ENCODE measurements around the gene OBI1.
A peak's percentile ranks its signal among the peaks of the same experiment; 100 is the strongest.

The OBI1 gene

DNA sequence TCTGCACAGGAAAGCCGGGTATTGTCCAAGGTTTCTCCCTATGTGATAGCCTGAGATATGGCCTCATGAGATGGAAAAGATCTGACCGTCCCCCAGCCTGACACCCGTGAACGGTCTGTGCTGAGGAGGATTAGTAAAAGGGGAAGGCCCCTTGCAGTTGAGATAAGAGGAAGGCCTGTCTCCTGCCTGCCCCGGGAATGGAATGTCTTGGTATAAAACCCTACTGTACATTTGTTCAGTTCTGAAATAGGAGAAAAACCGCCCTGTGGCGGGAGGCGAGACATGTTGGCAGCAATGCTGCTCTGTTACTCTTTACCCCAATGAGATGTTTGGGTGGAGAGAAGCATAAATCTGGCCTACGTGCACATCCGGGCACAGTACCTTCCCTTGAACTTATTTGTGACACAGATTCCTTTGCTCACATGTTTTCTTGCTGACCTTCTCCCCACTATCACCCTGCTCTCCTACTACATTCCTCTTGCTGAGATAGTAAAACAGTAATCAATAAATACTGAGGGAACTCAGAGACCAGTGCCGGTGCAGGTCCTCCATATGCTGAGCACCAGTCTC lies 11.8 kb downstream of the OBI1 start:
- peak; percentile 19 for DNase-seq (ENCODE audit: low spot score)

DNA sequence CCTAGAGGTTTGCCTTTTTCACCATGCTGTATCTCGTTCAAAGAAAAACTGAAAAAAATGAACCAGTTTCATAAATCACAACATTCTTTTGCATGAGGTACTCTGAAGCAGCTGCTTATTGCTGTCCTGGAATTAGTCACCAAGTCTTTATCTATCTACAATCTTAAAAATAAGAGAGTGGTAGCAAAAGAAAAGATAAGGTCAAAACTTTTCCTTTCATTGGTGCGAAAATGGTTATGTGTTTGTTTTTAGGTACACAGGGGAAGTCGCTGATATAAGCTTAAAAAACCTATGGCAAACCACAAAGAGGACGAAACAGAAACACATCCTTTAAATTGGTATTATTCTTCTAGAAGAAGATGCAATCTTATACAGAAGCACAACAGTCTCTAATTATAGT lies 20.7 kb downstream of the OBI1 start:
- DNase-seq (ENCODE audit: low spot score) = no peak

- no peak for DNase-seq (ENCODE audit: low spot score)
Measured at GRCh38 chr13:78636495-78636894, 22.5 kb downstream of the OBI1 start.

DNA sequence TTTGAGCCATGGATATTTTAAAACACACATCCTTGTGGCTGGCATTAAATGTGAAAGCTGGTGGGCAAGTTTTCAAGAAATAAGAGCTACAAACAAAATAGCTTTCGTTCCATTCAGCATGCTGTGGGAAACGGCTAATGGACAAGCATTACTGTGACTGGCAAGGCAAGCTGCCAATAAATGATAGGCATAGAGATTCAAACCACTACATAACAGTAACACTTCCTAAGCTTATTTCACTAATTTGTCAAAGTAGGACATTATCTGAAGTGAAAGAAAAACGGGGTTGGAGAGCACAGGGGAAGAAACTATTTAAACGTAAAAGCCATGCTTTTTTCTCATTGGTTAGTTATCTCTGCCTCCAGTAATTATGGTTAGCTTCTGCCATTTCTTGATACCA lies 26.0 kb downstream of the OBI1 start:
- no peak for DNase-seq (ENCODE audit: low spot score)

DNA sequence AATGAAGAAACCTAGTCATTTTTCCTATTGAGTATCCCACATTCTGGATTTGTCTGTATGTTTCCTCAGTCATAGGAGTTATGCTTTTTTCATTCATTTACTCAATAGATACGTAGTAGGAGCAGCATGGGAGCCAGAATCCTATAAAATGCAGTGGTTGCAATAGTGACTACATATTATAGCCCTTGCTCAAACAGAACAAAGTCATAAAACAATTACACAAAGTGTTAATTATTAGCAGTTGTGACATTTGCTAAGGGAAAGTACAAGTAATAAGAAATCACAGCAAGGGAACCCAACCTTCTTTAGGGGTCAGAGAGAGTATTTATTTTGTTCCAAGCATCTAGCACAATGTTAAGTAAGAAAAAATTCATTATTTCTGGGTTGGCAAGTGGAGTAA lies 27.9 kb downstream of the OBI1 start:
- DNase-seq (ENCODE audit: low spot score) = no peak

DNA sequence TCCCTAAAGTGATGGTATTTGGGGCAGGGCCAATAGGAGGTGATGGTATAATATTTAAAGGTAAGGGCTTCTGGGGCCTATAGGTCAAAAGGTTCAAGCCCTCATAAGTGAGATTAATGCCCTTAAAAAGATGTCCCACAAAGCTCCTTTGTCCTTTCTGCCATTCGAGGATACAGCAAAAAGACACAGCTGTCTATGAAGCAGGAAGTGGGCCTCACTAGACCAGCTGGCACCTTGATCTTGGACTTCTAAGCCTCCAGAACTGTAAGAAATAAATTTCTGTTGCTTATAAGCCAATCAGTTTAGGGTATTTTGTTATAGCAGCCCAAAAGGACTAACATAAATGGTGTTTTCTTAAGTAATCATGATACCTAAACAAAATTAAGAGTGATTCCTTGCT lies 28.4 kb downstream of the OBI1 start:
- DNase-seq (ENCODE audit: low spot score) = no peak

DNA sequence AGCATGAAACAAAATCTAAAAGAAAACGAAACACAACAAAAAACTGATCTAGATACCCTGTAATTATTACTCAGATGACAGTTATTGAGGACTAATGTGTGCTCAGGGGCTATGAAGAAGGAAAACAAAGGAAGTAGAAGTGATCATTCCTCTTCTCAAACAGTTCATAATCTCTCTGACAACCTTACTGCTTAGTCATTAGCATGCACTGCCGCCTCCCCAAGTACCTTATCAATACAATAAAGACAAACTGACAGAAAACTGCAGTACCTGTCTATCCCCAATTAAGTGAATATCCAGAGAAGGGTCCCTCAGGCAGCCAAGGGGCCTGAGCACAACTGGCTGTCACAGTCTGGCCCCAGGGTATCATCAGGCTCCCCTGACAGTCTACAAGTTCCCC lies 33.6 kb downstream of the OBI1 start:
- no peak for DNase-seq (ENCODE audit: low spot score)

GRCh38 chr13:78623132-78623531 lies 35.8 kb downstream of the OBI1 start:
- DNase-seq (ENCODE audit: low spot score) = no peak

GRCh38 chr13:78620936-78621470 lies 38.0 kb downstream of the OBI1 start:
- peak; percentile 51 for DNase-seq (ENCODE audit: low spot score)

GRCh38 chr13:78618411-78618810 lies 40.5 kb downstream of the OBI1 start:
- DNase-seq (ENCODE audit: low spot score) = no peak

DNA sequence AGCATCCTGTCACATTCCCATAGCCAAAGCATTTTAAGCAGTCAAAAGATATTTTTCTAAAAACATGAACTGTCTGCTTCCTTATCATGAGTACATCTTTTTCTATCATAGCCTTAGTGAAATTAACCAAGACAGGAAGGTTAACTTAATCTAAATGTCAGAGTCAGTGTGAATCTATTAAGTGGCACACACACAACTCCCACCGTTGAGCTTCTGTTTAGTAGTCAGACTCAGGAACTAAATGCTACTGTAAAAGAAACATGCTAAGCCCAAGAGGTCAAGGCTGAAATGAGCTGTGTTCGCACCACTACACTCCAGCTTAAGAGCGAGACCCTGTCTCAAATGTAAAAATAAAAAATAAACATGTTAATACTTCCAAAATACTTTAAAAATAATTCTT lies 47.9 kb downstream of the OBI1 start:
- DNase-seq (ENCODE audit: low spot score) = no peak

DNA sequence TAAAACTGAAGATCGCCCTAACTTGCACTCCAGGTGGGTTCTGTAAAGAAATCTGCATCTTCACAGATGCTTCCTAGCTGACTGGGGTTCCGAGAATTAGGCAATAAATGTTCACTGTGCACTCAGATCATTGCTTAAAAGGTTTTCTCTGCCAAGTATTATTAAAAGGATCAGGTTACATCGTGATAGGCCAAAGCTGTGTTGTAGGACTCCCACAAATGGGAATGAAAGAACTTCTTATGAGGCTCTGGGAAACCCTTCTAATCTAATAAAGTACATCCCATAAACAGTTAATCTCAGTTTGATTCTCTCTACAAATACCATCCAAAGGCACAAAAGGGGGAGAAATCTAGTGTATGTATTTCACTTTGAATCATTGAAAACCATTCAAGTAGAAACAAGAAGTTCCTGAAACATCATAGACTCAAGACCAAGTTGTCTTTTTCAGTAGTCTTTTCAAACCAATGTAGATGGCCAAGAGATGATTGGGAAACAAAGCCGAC lies 48.5 kb downstream of the OBI1 start:
- DNase-seq (ENCODE audit: low spot score) = no peak

DNA sequence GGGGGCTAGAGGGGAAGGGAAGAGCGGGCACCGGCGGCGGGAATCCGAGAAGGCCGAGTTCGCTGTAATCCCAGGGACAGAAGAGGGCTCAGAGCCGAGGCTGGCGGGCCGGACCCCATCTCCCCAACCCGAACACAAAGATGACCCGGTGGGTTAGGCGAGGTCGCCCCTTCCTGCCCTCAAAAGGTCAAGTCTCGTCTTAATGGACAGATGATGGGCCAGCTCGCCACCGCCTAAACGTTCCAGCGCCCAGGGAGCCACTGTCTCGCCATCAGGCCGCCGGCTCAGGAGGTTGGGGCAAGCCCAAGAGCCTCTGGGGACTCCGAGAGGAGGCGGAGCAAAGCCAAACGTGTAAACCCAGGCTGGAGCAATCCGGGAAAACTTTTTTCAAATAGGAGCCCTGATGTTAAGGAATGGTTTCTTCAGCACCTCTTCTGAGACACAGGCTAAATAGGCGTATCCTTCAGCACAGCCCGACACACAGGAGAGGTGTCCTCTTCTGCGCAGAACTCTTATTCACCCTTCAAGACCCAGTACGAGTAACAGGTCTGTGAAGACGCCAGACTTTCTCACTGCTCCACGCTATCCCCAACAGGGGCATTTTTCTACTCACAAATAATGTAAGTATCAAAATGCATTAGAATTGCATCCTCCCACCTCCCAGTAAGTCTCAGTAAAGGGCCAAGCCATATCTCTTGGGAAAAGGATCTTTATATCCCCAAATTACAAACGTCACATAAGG lies 49.3 kb downstream of the OBI1 start:
- DNase-seq (ENCODE audit: low spot score) = no peak

DNA sequence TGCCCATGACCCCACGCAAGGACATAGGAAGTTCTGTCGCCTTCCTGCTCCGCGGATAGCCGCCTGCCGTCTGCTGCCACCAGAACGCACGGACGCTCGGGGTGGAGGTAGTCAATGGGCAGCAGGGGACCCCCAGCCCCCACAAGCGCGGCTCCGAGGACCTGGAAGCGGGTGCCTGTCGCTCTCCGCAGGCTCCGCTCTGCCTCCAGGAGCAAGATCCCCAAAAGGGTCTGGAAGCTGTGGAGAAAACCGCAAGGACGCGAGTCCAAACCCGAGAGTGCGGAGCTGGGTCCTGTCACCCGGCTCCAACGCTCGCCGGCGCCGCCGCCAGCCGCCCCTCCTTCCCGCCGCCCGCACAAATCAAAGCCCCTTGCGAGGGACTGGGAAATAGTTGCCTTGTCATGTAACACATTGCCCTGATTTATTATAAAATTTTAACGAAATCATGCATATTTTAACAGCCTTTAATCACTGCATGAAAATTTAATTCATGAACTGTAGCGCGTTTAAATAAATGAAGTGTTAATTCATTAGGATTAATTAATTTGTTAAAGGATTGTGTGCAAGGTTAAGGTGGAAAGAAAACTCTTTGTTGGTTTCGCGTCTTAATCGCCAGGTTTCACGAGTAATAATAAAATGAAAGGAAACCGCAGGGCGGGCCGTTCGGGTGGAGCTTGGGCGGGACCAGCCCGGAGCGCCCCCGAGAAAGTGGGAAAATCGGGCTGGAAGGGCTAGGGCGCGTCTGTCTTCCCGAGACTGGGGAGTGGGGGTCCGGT lies 50.1 kb downstream of the OBI1 start:
- DNase-seq (ENCODE audit: low spot score) = no peak

DNA sequence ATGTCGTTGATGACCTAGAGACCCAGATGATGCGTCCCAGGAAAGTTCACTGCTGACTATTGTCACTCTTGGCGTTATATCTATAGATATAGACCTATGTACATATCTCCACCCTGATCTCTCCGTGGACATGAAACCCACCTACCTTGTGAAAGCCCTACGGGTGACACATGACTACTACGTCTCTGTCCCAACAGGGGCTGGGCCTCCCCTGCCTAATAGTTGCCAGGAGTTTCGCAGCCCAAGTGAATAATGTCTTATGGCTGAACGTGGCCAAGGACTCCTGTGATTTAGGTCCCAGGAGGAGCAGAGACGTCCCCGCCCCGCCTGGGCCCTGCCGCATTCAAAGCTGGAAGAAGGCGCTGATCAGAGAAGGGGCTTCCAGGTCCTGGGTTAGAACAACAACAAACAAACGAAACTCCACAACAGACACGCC lies 50.7 kb downstream of the OBI1 start:
- no peak for DNase-seq (ENCODE audit: low spot score)

- no peak for DNase-seq (ENCODE audit: low spot score)
Measured at GRCh38 chr13:78607409-78608251, 51.3 kb downstream of the OBI1 start.

GRCh38 chr13:78606471-78607408 lies 52.2 kb downstream of the OBI1 start:
- DNase-seq (ENCODE audit: low spot score) = no peak

DNA sequence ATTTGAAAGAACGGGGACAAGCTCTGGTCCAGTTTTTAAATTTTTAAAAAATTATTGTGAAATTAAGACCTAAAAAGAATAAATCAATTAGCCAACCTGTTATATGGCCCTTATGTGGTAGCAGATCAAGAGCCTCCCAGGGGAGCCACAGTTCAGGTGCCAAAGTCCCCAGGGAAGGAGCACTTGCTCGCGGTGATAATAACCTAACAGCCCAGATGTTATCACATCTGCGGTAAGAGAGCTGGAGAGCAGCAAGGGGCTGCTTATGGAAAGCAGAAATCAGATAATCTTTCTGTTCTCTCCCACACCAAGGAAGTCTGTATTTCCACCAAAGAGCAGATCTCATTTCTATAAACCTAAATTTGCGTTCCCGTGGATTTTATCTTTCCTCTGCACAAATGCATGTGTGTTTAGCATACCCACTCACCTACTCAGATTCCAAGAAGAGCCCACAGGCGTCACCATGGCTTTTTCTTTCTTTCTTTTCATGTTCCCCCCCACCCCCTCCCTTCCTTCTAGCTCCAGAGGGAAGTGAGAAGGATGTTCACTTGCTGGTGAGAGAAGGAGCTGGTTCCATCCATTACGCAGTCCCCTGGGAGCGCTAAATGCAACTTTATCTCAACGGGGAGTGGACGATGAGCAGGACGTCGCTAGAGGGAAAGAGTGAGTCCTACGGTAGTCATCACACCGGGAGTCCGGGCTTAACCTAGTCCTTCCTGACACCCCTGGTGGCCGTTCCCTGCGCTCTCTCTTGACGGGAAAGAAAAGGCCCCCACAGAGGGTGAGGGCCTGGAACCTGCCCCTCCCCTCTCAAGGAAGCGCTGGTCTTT lies 54.0 kb downstream of the OBI1 start:
- peak; percentile 55 for DNase-seq (ENCODE audit: low spot score)

- DNase-seq (ENCODE audit: low spot score) = peak; percentile 67
Measured at GRCh38 chr13:78603240-78603957, 55.6 kb downstream of the OBI1 start, which contains the start of gene POU4F1. Gene POU4F1 (minus strand): TSS chr13:78603552. CDS start chr13:78603326, 226 bp downstream.
